ENCODE results near the gene TAF3. TPM values are rescaled to one million over a fixed set of nuclear protein-coding genes. Genes with fewer than 3 reads are reported as not detected.

The TAF3 gene
- total and polyA plus RNA-seq, 8 donors: 7.0 to 10.4 (median 9.2) TPM

DNA sequence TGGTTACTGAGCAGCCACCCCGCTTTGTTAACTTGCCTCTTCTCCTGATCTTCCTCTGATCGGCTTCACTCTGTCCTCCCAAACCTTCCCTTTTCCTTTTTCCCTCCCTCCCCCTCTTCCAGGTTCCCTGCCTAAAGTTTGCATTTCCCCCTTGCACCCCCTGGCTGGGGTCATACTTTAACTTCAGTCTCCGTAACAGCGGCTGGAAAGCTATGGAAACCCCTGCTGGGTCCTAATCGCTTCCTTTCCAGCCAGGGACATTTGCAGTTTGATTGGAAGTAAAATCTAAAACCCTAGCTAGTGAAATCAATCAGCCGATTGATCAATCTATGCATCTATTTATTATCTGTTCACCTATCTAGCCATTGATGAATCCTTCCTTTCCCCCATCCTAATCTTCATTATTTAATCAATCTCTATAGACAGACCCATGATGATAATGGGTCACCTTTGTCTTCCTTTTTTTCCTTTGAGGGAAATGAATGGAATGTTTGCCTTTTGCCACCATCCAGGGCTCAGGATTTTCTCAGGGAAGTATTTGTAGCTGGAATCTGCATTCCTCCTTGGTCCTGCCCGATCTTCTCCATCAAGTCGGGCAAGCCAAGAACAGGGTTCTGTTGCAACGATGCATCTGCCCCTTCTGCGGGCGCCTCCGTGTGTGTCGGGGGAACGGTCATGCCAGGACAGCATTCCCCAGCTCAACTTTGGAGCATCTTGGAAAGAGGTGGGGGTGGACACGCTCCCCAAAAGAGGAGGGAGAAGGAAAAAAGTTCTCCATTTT lies 245.0 kb downstream of the TAF3 start:
- peaks cover 47 to 78% of the 10 kb centered on the region in 2 donors for H3K27me3 ChIP-seq

DNA sequence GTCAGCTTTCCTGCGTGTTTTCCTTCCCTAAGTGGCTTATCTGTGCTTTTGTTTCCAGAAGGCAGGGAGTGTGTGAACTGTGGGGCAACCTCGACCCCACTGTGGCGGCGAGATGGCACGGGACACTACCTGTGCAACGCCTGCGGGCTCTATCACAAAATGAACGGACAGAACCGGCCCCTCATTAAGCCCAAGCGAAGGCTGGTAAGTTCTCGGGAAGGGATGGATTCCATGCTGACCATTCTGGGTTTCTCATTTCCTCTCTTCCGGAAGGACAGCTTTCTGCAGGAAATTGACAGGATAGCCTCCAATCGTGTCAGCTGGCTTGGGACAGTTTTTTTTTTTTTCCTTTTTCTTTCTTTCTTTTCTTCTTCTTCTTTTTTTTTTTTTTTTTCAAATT lies 245.6 kb downstream of the TAF3 start:
- Histone ChIP-seq H3K4me1 (peaks cover 0 to 27% of the 10 kb centered on the region in 2 donors), H3K27ac (no peak overlapping the region), H3K27me3 (peaks cover 43 to 71% of the 10 kb centered on the region in 2 donors), H3K36me3 (no peaks in the 10 kb centered on the region), H3K9me3 (no peaks in the 10 kb centered on the region), H3K4me3 (no peak overlapping the region)
- TF ChIP-seq, protein P1, sequence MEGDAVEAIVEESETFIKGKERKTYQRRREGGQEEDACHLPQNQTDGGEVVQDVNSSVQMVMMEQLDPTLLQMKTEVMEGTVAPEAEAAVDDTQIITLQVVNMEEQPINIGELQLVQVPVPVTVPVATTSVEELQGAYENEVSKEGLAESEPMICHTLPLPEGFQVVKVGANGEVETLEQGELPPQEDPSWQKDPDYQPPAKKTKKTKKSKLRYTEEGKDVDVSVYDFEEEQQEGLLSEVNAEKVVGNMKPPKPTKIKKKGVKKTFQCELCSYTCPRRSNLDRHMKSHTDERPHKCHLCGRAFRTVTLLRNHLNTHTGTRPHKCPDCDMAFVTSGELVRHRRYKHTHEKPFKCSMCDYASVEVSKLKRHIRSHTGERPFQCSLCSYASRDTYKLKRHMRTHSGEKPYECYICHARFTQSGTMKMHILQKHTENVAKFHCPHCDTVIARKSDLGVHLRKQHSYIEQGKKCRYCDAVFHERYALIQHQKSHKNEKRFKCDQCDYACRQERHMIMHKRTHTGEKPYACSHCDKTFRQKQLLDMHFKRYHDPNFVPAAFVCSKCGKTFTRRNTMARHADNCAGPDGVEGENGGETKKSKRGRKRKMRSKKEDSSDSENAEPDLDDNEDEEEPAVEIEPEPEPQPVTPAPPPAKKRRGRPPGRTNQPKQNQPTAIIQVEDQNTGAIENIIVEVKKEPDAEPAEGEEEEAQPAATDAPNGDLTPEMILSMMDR (IDR thresholded peaks at IDR 0.05): no peak
- intact Hi-C loops (cut with DNase I): no loop called here
- no peak for ATAC-seq
- no peak for DNase-seq

More for the DNA sequence above, 245.0 kb downstream of the TAF3 start:
- TF ChIP-seq, protein P1 (IDR thresholded peaks at IDR 0.05): no peak
- H3K9me3 ChIP-seq: no peaks in the 10 kb centered on the region
- H3K36me3 ChIP-seq: no peaks in the 10 kb centered on the region
- intact Hi-C loops (cut with DNase I): no loop called here
- DNase-seq (no peak), ATAC-seq (no peak)
- H3K27ac ChIP-seq: no peak overlapping the region
- H3K4me1 ChIP-seq: peaks cover 0 to 33% of the 10 kb centered on the region in 2 donors
- no peak overlapping the region for H3K4me3 ChIP-seq

- TF ChIP-seq, protein P1 (IDR thresholded peaks at IDR 0.05): no peak
- H3K9me3 ChIP-seq: no peaks in the 10 kb centered on the region
- H3K4me3 ChIP-seq: no peak overlapping the region
- peaks cover 38 to 66% of the 10 kb centered on the region in 2 donors for H3K27me3 ChIP-seq
- ATAC-seq (no peak), DNase-seq (no peak)
- intact Hi-C loops (cut with DNase I): no loop called here
- H3K27ac ChIP-seq: no peak overlapping the region
- peaks cover 0 to under 1% of the 10 kb centered on the region in 2 donors for H3K36me3 ChIP-seq
- peaks cover 0 to 22% of the 10 kb centered on the region in 2 donors for H3K4me1 ChIP-seq
These were observed 246.1 kb downstream of the TAF3 start for GRCh38 chr10:8064436-8064835.

GRCh38 chr10:8065651-8066050 lies 247.3 kb downstream of the TAF3 start:
- ATAC-seq (no peak), DNase-seq (no peak)
- H3K36me3 ChIP-seq: peaks cover 0 to 8% of the 10 kb centered on the region in 2 donors
- H3K4me1 ChIP-seq: peaks cover 0 to 10% of the 10 kb centered on the region in 2 donors
- H3K27ac ChIP-seq: no peak overlapping the region
- intact Hi-C loops (cut with DNase I): no loop called here
- no peak overlapping the region for H3K4me3 ChIP-seq
- TF ChIP-seq, protein P1 (IDR thresholded peaks at IDR 0.05): no peak
- H3K9me3 ChIP-seq: no peaks in the 10 kb centered on the region
- peaks cover 32 to 54% of the 10 kb centered on the region in 2 donors for H3K27me3 ChIP-seq

DNA sequence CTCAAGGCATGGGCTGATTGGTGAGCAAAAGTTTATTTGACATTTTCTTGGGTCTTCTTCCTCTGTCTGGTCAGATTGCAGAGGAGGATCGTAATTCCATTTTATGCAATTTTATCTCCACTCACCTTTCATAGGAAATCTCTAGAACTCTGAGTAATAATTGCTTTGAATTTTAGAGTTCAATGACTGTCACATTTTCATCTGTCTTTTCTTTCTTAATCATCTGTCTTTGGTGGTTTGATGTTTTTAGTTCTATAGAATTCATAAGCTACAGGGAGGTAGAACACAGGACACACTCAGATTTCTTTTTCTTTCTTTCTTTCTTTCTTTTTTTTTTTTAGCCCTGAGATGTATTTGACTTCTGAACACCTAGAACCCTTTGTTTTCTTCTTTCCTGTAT lies 247.8 kb downstream of the TAF3 start:
- Histone ChIP-seq H3K4me3 (no peak overlapping the region), H3K9me3 (no peaks in the 10 kb centered on the region), H3K36me3 (peaks cover 0 to 8% of the 10 kb centered on the region in 2 donors), H3K27me3 (peaks cover 29 to 50% of the 10 kb centered on the region in 2 donors), H3K27ac (no peak overlapping the region), H3K4me1 (peaks cover 0 to 8% of the 10 kb centered on the region in 2 donors)
- TF ChIP-seq, protein P1 (IDR thresholded peaks at IDR 0.05): no peak
- ATAC-seq: no peak
- intact Hi-C loops (cut with DNase I): no loop called here
- no peak for DNase-seq

Other genes with a start within 250 kb of the TAF3 start
- gene ITIH5, start 151.5 kb upstream of the TAF3 start, total RNA-seq: 1 to 10 TPM; 7.0 to 9.7 TPM
- gene ITIH5, start 151.5 kb upstream of the TAF3 start, polyA plus RNA-seq (ENCODE audit: insufficient read length in 6 of 6): 10 to 100 TPM; 28.1 to 40.7 (median 31.5) TPM
- under 1 TPM in 1 of 2 donors, not detected in 1; 0.55 TPM for gene ITIH2, start 115.2 kb upstream of the TAF3 start, total RNA-seq
- gene ITIH2, start 115.2 kb upstream of the TAF3 start, polyA plus RNA-seq (ENCODE audit: insufficient read length in 6 of 6): 1 to 10 TPM; 1.1 to 2.7 (median 1.5) TPM
- 10 to 100 TPM in 1 of 2 donors, 1 to 10 TPM in 1; 9.3 to 10.4 TPM for gene KIN, start 30.5 kb upstream of the TAF3 start, total RNA-seq
- gene KIN, start 30.5 kb upstream of the TAF3 start, polyA plus RNA-seq (ENCODE audit: insufficient read length in 6 of 6): 10 to 100 TPM; 20.7 to 22.7 (median 21.8) TPM
- 100 to 1,000 TPM; 177 to 208 TPM for gene ATP5F1C, start 30.3 kb upstream of the TAF3 start, total RNA-seq
- gene ATP5F1C, start 30.3 kb upstream of the TAF3 start, polyA plus RNA-seq (ENCODE audit: insufficient read length in 6 of 6): 100 to 1,000 TPM; 251 to 280 (median 259) TPM
- gene GATA3, start 236.2 kb downstream of the TAF3 start, total RNA-seq: 1 to 10 TPM; 1.7 to 2.5 TPM
- 1 to 10 TPM; 2.1 to 4.7 (median 2.8) TPM for gene GATA3, start 236.2 kb downstream of the TAF3 start, polyA plus RNA-seq (ENCODE audit: insufficient read length in 6 of 6)

Data from left lung (tissue), 10 donors.